Measurements from ENCODE around the gene RTTN.

RTTN gene

GRCh38 chr18:70031221-70031620 lies 174.3 kb downstream of the RTTN start:
- Histone ChIP-seq H3K23ac (ENCODE audit: low read length in 2 of 2) (no peak overlapping the region), H2AFZ (ENCODE audit: low read depth, low read length) (no peak overlapping the region), H2BK12ac (ENCODE audit: low read length in 2 of 2) (no peak overlapping the region), H4K91ac (ENCODE audit: low read length) (no peak overlapping the region), H3K4me1 (ENCODE audit: control insufficient read depth, insufficient read depth, low read depth, low read length) (no peaks in the 10 kb centered on the region), H4K8ac (ENCODE audit: low read length) (no peak overlapping the region), H2AK5ac (ENCODE audit: low read length, severe bottlenecking) (no peak overlapping the region), H3K9me3 (ENCODE audit: control insufficient read depth, low read length) (no peaks in the 10 kb centered on the region), H3K27me3 (ENCODE audit: control insufficient read depth in 1 of 2, insufficient read depth in 1 of 2, low read length in 2 of 2) (no peaks in the 10 kb centered on the region), H3K9ac (ENCODE audit: low read length) (no peak overlapping the region), H3K14ac (ENCODE audit: low read length in 2 of 2) (no peak overlapping the region), H3K4me3 (ENCODE audit: insufficient read depth in 1 of 2, low read depth in 1 of 2, low read length in 2 of 2) (no peak overlapping the region), H3K27ac (ENCODE audit: low read length, poor library complexity, severe bottlenecking) (no peak overlapping the region), H3K18ac (ENCODE audit: low read depth in 1 of 2, low read length in 2 of 2) (no peak overlapping the region), H3K4ac (ENCODE audit: low read depth in 1 of 2, low read length in 2 of 2) (no peak overlapping the region), H3K36me3 (ENCODE audit: control insufficient read depth in 1 of 2, insufficient read depth in 2 of 2, low read depth in 1 of 2, low read length in 2 of 2) (peaks cover 0 to 12% of the 10 kb centered on the region in 2 experiments), H3K79me1 (replicated peaks; ENCODE audit: low read length, poor library complexity, severe bottlenecking) (no peaks in the 10 kb centered on the region), H2BK120ac (ENCODE audit: low read depth, low read length) (no peak overlapping the region), H3K4me2 (ENCODE audit: low read length, poor library complexity, severe bottlenecking) (no peak overlapping the region), H2BK5ac (ENCODE audit: low read depth, low read length, poor library complexity, severe bottlenecking) (no peak overlapping the region), H2BK15ac (ENCODE audit: low read depth, poor library complexity, severe bottlenecking) (no peak overlapping the region)
- WGBS: 100% methylated on average over 1 of the region's 4 CpGs
- DNase-seq: no peak

GRCh38 chr18:70030728-70031127 lies 174.8 kb downstream of the RTTN start:
- Histone ChIP-seq H3K18ac (ENCODE audit: low read depth in 1 of 2, low read length in 2 of 2) (no peak overlapping the region), H2AK5ac (ENCODE audit: low read length, severe bottlenecking) (no peak overlapping the region), H3K27ac (ENCODE audit: low read length, poor library complexity, severe bottlenecking) (no peak overlapping the region), H3K4ac (ENCODE audit: low read depth in 1 of 2, low read length in 2 of 2) (no peak overlapping the region), H3K4me2 (ENCODE audit: low read length, poor library complexity, severe bottlenecking) (no peak overlapping the region), H3K9me3 (ENCODE audit: control insufficient read depth, low read length) (no peaks in the 10 kb centered on the region), H2BK5ac (ENCODE audit: low read depth, low read length, poor library complexity, severe bottlenecking) (no peak overlapping the region), H3K9ac (ENCODE audit: low read length) (no peak overlapping the region), H3K36me3 (ENCODE audit: control insufficient read depth in 1 of 2, insufficient read depth in 2 of 2, low read depth in 1 of 2, low read length in 2 of 2) (peaks cover 0 to 15% of the 10 kb centered on the region in 2 experiments), H3K23ac (ENCODE audit: low read length in 2 of 2) (no peak overlapping the region), H2AFZ (ENCODE audit: low read depth, low read length) (no peak overlapping the region), H3K14ac (ENCODE audit: low read length in 2 of 2) (no peak overlapping the region), H3K27me3 (ENCODE audit: control insufficient read depth in 1 of 2, insufficient read depth in 1 of 2, low read length in 2 of 2) (no peaks in the 10 kb centered on the region), H2BK120ac (ENCODE audit: low read depth, low read length) (no peak overlapping the region), H3K79me1 (replicated peaks; ENCODE audit: low read length, poor library complexity, severe bottlenecking) (no peaks in the 10 kb centered on the region), H4K8ac (ENCODE audit: low read length) (no peak overlapping the region), H2BK15ac (ENCODE audit: low read depth, poor library complexity, severe bottlenecking) (no peak overlapping the region), H2BK12ac (ENCODE audit: low read length in 2 of 2) (no peak overlapping the region), H4K91ac (ENCODE audit: low read length) (no peak overlapping the region), H3K4me3 (ENCODE audit: insufficient read depth in 1 of 2, low read depth in 1 of 2, low read length in 2 of 2) (no peak overlapping the region), H3K4me1 (ENCODE audit: control insufficient read depth, insufficient read depth, low read depth, low read length) (no peaks in the 10 kb centered on the region)
- WGBS: 100% methylated on average over 1 of the region's 1 CpG
- no peak for DNase-seq

- Histone ChIP-seq H2AK5ac (ENCODE audit: low read length, severe bottlenecking) (no peak overlapping the region), H3K4me3 (ENCODE audit: insufficient read depth in 1 of 2, low read depth in 1 of 2, low read length in 2 of 2) (no peak overlapping the region), H3K9ac (ENCODE audit: low read length) (no peak overlapping the region), H3K4ac (ENCODE audit: low read depth in 1 of 2, low read length in 2 of 2) (no peak overlapping the region), H3K4me2 (ENCODE audit: low read length, poor library complexity, severe bottlenecking) (no peak overlapping the region), H3K18ac (ENCODE audit: low read depth in 1 of 2, low read length in 2 of 2) (no peak overlapping the region), H4K91ac (ENCODE audit: low read length) (no peak overlapping the region), H2BK120ac (ENCODE audit: low read depth, low read length) (no peak overlapping the region), H2BK5ac (ENCODE audit: low read depth, low read length, poor library complexity, severe bottlenecking) (no peak overlapping the region), H3K23ac (ENCODE audit: low read length in 2 of 2) (no peak overlapping the region), H3K27me3 (ENCODE audit: control insufficient read depth in 1 of 2, insufficient read depth in 1 of 2, low read length in 2 of 2) (no peaks in the 10 kb centered on the region), H2BK12ac (ENCODE audit: low read length in 2 of 2) (no peak overlapping the region), H2AFZ (ENCODE audit: low read depth, low read length) (no peak overlapping the region), H3K4me1 (ENCODE audit: control insufficient read depth, insufficient read depth, low read depth, low read length) (no peaks in the 10 kb centered on the region), H4K8ac (ENCODE audit: low read length) (no peak overlapping the region), H3K36me3 (ENCODE audit: control insufficient read depth in 1 of 2, insufficient read depth in 2 of 2, low read depth in 1 of 2, low read length in 2 of 2) (peaks cover 0 to 26% of the 10 kb centered on the region in 2 experiments), H3K79me1 (replicated peaks; ENCODE audit: low read length, poor library complexity, severe bottlenecking) (no peaks in the 10 kb centered on the region), H2BK15ac (ENCODE audit: low read depth, poor library complexity, severe bottlenecking) (no peak overlapping the region), H3K27ac (ENCODE audit: low read length, poor library complexity, severe bottlenecking) (no peak overlapping the region), H3K14ac (ENCODE audit: low read length in 2 of 2) (no peak overlapping the region), H3K9me3 (ENCODE audit: control insufficient read depth, low read length) (no peaks in the 10 kb centered on the region)
- DNase-seq: no peak
- no CpG with 5 or more reads among the region's 1 CpG for WGBS
Observed at GRCh38 chr18:70029163-70029562, 176.3 kb downstream of the RTTN start.

- H3K79me1 ChIP-seq (replicated peaks; ENCODE audit: low read length, poor library complexity, severe bottlenecking): no peaks in the 10 kb centered on the region
- no peak overlapping the region for H2AK5ac ChIP-seq (ENCODE audit: low read length, severe bottlenecking)
- peaks cover 0 to 29% of the 10 kb centered on the region in 2 experiments for H3K36me3 ChIP-seq (ENCODE audit: control insufficient read depth in 1 of 2, insufficient read depth in 2 of 2, low read depth in 1 of 2, low read length in 2 of 2)
- no peak overlapping the region for H2AFZ ChIP-seq (ENCODE audit: low read depth, low read length)
- H3K9me3 ChIP-seq (ENCODE audit: control insufficient read depth, low read length): no peaks in the 10 kb centered on the region
- no peak overlapping the region for H3K9ac ChIP-seq (ENCODE audit: low read length)
- H4K8ac ChIP-seq (ENCODE audit: low read length): no peak overlapping the region
- H3K4me2 ChIP-seq (ENCODE audit: low read length, poor library complexity, severe bottlenecking): no peak overlapping the region
- H3K4me1 ChIP-seq (ENCODE audit: control insufficient read depth, insufficient read depth, low read depth, low read length): no peaks in the 10 kb centered on the region
- no peak overlapping the region for H2BK12ac ChIP-seq (ENCODE audit: low read length in 2 of 2)
- no peaks in the 10 kb centered on the region for H3K27me3 ChIP-seq (ENCODE audit: control insufficient read depth in 1 of 2, insufficient read depth in 1 of 2, low read length in 2 of 2)
- H3K14ac ChIP-seq (ENCODE audit: low read length in 2 of 2): no peak overlapping the region
- H3K4me3 ChIP-seq (ENCODE audit: insufficient read depth in 1 of 2, low read depth in 1 of 2, low read length in 2 of 2): no peak overlapping the region
- no peak overlapping the region for H3K23ac ChIP-seq (ENCODE audit: low read length in 2 of 2)
- no peak overlapping the region for H4K91ac ChIP-seq (ENCODE audit: low read length)
- H2BK120ac ChIP-seq (ENCODE audit: low read depth, low read length): no peak overlapping the region
- H3K27ac ChIP-seq (ENCODE audit: low read length, poor library complexity, severe bottlenecking): no peak overlapping the region
- H3K4ac ChIP-seq (ENCODE audit: low read depth in 1 of 2, low read length in 2 of 2): no peak overlapping the region
- no peak for DNase-seq
- 100% methylated on average over 1 of the region's 3 CpGs for WGBS
- no peak overlapping the region for H2BK15ac ChIP-seq (ENCODE audit: low read depth, poor library complexity, severe bottlenecking)
- H2BK5ac ChIP-seq (ENCODE audit: low read depth, low read length, poor library complexity, severe bottlenecking): no peak overlapping the region
- H3K18ac ChIP-seq (ENCODE audit: low read depth in 1 of 2, low read length in 2 of 2): no peak overlapping the region
Observed at GRCh38 chr18:70028734-70029133, 176.8 kb downstream of the RTTN start.

Data from mesenchymal stem cell (in vitro differentiated cells and primary cell).